ENCODE measurements around the gene CHRNA10.

Gene CHRNA10

GRCh38 chr11:3627291-3627690, 43.9 kb downstream of the CHRNA10 start:
- DNase-seq, result no peak

- DNase-seq, result no peak
Measured at GRCh38 chr11:3626250-3626960, 44.8 kb downstream of the CHRNA10 start.

- DNase-seq, result no peak
Measured at GRCh38 chr11:3623767-3624458, 47.3 kb downstream of the CHRNA10 start.

DNA sequence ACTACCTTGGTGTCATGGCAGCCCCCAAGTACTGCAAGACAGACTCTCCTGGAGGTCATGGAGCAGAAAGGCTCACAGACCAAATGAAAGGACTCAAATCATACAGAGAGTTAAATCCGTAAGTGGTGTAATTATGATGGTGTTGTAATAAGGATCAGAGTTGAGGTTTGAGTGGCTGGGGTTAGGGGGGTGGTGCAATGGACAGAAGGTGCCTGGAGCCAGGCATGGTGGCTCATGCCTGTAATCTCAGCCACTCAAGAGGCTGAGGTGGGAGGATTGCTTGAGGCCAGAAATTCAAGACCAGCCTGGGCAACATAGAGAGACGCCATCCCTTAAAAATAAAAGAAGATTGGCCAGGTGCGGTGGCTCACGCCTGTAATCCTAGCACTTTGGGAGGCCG, 48.1 kb downstream of the CHRNA10 start:
- DNase-seq, result no peak

DNA sequence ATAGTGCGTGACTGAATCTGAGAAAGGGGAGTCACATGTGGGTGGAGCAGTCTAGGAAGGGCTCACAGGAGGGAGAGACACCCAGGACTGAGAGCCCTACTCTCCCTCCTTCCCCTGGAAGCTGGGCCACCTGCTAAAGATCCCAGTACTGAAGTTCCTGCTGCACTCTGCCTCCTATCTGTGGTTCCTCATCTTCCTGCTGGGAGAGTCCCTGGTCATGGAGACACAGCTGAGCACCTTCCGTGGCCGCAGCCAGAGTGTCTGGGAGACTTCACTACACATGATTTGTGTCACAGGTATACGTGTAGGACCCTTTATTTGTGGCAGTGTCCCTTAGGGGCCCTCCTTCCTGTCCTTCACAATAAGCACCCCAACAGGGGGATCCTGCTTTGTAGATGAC, 48.7 kb downstream of the CHRNA10 start:
- no peak for DNase-seq

DNA sequence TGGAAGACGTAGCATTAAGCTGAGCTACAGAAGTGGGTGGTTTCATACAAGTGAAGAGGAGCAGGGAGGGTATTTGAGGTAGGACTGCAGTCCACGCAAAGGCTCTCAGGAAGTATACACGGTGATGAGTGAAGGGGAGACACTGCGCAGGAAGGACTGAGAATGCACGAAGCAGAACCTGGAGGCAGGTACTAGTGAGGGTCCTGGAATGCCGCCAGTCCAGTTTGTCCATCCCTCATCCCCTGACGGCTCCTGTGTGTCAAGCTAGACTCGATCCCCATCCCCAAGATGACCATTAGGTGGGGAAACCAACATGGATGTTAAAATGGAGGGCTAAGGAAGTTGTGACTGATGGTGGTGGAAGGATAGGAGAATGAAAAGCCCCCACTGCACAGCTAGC, 53.2 kb downstream of the CHRNA10 start:
- no peak for DNase-seq

- DNase-seq, result no peak
Measured at GRCh38 chr11:3616721-3617460, 54.3 kb downstream of the CHRNA10 start.

- no peak for DNase-seq
Measured at GRCh38 chr11:3615998-3616397, 55.2 kb downstream of the CHRNA10 start.

All from NCI-H1930 (cell line).